ENCODE results near the gene PCDHB7.
"Not testable (repeated sequence)": the region's sequence is repeated elsewhere in the genome, so short reads cannot be mapped to it uniquely, and the experiment has no call there.

DNA sequence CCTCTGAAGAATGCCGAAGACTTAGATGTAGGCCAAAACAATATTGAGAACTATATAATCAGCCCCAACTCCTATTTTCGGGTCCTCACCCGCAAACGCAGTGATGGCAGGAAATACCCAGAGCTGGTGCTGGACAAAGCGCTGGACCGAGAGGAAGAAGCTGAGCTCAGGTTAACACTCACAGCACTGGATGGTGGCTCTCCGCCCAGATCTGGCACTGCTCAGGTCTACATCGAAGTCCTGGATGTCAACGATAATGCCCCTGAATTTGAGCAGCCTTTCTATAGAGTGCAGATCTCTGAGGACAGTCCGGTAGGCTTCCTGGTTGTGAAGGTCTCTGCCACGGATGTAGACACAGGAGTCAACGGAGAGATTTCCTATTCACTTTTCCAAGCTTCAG, 42.1 kb downstream of the PCDHB7 start:
- TF ChIP-seq, protein P1, sequence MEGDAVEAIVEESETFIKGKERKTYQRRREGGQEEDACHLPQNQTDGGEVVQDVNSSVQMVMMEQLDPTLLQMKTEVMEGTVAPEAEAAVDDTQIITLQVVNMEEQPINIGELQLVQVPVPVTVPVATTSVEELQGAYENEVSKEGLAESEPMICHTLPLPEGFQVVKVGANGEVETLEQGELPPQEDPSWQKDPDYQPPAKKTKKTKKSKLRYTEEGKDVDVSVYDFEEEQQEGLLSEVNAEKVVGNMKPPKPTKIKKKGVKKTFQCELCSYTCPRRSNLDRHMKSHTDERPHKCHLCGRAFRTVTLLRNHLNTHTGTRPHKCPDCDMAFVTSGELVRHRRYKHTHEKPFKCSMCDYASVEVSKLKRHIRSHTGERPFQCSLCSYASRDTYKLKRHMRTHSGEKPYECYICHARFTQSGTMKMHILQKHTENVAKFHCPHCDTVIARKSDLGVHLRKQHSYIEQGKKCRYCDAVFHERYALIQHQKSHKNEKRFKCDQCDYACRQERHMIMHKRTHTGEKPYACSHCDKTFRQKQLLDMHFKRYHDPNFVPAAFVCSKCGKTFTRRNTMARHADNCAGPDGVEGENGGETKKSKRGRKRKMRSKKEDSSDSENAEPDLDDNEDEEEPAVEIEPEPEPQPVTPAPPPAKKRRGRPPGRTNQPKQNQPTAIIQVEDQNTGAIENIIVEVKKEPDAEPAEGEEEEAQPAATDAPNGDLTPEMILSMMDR (IDR thresholded peaks at IDR 0.05): not testable (repeated sequence)
- TF ChIP-seq POLR2A (IDR thresholded peaks at IDR 0.05): not testable (repeated sequence)

All from adrenal gland (tissue), 5 donors.